SIG-M5 treated with dmso at 0.1 percent for 504 hours (cell line): ENCODE measurements around the gene BST1.

Experiments
- DNase-seq: peaks from one replicate; lab custom pipeline; 2025; ENCODE audit not compliant: unreplicated experiment; lab: John Stamatoyannopoulos, UW

BST1 gene

GRCh38 chr4:15702941-15703403 lies at the start of gene BST1:
TSS of gene BST1 (plus strand) at chr4:15703065. CDS start at chr4:15703145, 80 bp downstream.
- peak; percentile 80 for DNase-seq

DNA sequence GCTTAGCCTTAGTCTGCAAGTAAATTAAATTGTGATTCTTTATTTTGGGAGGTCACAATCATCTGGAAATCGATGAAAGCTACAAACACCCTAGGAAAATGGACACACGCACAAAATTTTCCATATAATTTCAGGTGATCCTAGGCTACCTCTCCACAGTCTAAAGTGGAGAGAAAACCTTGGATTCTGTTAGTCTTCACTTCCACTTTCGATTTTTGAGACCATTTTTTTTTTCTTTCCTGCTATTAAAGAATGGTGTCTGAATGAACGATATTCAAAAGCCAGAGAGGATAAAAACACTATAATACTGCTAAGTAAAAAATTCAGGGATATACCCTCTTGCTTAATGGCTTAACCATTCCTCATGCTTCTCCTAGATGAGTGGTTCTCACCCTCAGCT lies 49.4 kb upstream of the BST1 start:
- DNase-seq = no peak

DNA sequence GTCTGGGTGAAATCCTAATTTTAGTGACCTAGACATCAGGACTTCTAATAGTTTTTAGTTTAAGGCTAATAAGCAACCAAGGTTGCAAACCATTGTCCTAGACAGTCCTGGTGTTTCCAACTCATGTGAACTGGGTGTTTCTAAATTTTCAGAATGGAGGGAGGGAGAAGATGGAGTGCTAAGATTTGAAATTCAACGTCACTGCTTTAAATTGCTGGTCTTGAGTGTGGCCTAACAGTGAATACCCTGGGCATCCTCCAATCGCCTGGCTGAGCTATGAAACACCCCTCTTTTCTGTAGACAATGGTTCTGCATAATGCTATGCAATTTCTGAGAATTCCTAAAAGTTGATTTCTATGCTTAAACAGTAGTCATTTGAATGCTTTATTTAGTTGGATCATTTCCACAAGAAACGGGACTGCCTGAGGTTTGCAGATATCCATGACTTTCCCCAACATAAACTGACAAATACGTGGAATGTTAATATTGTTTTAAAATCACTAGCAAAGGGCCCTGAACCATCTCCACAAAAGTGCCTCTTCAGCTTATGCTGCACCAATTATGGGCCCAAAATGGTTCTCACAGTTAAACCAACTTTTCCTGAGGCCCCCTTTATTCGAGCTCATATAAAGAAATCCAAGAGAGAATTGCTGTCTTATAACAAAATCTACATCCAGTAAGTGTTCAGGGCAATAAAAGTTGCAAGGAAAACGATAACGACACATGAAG lies 48.8 kb upstream of the BST1 start:
- peak; percentile 72 for DNase-seq

DNA sequence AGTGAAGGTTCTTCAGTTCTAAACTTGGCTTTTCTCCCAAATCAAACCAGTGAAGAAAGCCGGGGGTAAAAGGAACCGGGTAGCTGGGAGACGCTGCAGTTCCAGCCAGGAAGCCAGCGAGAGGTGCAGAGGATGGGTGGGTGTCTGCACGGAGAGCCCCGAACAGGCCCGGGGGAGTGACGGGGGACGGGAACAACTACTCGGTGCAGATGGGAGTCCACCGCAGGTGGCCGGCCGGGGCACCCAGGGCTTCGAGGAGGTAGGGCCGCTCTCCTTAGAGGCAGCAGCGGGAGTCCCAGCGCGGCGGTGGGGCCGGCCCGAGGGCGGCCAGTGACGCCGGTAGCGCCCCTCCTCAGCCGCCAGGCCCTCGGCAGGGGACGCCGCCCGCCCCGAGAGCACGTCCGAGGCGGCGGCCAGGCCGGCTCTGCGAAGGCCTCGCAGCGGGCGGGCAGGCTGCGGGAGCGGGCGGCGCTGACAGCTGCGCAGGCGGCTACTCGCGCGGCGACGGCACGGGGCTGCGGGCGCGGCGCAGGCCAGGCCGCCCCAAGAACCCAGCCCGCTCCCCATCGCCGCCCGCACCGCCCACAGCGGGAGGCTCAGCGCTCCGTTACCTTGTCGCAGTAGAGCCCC lies 48.2 kb upstream of the BST1 start:
- DNase-seq = peak; percentile 17

DNA sequence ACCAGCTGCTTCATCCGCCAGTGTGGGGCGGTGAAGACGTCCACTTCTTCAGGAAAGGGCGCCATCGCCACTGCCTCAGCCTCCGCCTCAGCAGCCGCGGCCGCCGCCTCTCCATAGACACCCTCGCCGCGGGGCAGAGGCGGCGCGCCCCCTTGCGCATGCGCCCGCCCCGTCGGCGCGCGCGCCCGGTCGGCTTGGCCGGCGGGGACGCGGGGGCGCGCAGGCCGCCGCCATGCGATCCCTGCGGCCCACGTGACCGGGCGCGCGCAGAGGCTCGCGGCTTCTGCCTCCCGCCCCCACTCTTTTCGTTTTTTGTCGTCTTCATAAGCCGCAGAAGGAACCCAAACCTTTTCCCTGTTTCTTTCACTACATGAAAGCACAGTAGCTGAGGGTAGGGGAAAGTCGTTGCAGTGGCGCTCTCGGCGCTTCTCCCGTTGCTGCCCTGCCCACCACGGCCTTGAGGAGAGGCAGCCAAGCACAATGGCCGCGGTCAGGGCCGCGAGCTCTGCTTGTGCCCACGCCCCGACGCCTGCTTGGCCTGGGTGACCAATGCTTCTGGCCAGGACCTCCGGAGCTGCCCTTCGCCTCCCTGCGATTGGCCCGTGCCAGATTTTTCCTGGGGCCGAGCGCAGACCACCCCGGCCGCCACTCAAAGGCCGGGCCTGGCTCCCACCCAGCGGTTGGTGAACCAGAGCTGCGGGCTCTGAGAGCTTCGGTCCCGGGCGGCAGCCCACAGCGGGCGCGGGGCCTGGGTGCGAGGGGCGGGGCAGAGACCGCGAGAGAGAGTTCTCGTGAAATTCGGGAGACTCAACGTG lies 47.4 kb upstream of the BST1 start, which contains the start of gene FBXL5:
Gene FBXL5, minus strand, starts transcription at position 135 of the 815 bp plus-strand sequence. Its CDS starts 70 bp downstream, at position 65.
- DNase-seq = peak; percentile 72

GRCh38 chr4:15656038-15656470 lies 46.8 kb upstream of the BST1 start:
- DNase-seq = no peak

- DNase-seq = no peak
Measured at GRCh38 chr4:15657366-15657765, 45.5 kb upstream of the BST1 start.

DNA sequence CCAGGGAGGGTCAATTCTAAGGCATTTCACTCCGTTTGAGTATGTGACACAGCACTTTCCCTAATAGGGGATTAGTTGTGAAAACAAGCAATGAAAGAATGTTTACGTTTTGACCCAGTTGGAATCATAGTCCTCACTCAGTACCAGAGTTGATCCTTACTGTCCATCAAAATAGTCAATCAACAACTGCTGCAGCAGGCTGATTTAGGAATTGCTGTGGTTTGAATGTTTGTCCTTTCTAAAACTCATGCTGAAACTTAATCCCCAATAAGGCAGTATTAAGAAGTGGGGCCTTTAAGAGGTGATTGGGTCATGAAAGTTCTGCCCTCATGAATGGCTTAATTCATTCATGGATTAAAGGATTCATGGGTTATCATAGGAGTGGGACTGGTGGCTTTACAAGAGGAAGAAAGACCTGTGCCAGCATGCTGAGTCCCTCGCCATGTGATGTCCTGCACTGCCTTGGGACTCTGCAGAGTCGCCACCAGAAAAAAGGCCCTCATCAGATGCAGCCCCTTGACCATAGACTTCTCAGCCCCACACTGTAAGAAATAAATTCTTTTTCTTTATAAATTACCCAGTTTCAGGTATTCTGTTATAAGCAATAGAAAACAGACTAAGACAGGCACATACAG lies 44.6 kb upstream of the BST1 start:
- DNase-seq = no peak

DNA sequence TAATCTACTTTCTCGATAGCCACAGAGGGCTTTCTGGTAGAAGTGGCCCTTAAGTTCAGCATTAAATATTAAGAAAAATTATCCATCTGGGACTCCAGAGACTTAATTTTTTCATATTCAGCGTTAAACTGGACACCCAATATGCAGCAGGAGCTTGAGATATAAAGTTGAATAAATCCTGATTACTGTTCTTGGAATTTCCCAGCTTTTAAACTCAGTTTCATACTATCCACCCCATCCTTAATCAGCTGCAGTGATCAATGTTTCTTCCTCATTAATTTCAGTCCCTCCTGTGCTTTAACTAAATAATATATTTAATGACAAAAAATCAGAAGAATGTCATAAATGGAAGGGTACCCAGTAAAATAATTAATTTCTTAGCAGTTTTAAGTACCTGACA lies 44.1 kb upstream of the BST1 start:
- DNase-seq = no peak

DNA sequence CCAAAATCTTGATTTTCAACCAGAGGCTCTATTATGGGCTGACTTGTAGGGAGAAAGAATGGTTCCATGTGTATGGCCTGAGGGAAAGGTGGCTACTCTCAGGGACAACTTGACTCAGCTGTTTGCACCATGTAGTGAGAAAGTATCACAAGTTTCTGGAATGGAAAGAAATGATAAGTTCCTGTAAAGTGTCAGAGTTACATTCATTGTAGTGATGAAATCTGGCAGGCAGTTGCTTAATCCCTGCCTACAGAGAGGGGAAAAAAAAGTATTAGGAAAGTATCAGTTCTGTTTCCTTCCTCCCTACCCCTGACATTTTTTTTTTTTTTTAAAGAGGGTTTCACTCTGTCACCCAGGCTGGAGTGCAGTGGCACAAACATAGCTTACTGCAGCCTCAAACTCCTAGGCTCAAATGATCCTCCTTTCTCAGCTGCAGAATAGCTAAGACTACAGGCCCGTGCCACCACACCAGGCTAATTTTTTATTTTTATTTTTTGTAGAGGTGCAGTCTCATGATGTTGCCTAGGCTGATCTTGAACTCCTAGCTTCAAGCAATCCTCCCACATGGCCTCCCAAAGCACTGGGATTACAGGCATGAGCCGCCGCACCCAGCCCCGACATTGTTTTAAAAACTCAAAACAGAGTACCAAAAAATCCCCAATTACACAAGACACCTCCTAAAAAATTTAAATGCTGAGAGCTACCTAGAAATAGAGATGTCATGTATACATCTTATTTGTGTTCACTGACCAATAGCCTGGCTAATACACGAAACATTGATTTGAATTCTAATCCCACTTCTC lies 42.9 kb upstream of the BST1 start:
- DNase-seq = peak; percentile 96

DNA sequence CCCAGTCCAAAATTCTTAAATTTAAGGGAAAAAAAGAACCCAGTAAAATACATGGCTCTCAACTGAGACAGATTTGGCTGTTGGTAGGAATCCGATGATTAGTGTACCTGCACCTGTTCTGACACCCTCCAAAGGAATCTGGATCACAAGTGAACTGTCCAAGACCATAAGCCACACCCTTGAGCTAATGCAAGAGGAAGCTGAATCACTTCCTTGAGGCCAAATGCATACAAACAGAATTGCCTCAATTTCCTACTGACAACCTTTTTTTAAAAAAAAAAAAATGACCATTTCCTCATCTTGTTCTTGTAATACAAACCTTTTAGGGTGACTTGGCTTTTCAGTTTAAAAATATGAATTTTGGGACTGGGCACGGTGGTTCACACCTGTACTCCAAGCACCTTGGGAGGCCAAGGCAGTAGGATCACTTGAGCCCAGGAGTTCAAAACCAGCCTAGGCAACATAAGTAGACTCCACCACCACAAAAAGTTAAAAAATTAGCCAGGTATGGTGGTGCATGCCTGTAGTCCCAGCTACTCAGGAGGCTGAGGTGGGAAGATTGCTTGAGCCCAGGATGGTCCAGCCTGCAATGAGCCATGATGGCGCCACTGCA lies 37.0 kb upstream of the BST1 start:
- peak; percentile 82 for DNase-seq

DNA sequence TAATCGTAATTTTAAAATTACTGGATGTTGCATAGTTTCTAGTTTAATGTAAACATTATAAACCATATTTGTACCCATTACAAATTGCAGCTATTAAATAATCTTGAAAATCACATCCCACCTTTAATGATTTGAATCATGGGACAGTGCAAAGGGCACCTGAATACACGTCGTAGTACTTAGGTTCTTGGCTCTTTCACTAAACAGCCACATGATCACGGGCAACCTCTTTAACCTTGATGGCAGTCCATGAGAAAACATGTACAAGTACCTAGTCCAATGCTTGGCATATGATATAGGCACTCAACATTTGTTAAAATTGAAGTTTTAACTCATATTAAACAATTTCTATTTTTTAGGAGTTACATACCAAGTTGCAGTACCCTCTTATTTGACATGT lies 35.9 kb upstream of the BST1 start:
- no peak for DNase-seq

- DNase-seq = no peak
Measured at GRCh38 chr4:15668566-15669435, 34.1 kb upstream of the BST1 start.

- no peak for DNase-seq
Measured at GRCh38 chr4:15670576-15670975, 32.3 kb upstream of the BST1 start.

- no peak for DNase-seq
Measured at GRCh38 chr4:15672101-15672500, 30.8 kb upstream of the BST1 start.

DNA sequence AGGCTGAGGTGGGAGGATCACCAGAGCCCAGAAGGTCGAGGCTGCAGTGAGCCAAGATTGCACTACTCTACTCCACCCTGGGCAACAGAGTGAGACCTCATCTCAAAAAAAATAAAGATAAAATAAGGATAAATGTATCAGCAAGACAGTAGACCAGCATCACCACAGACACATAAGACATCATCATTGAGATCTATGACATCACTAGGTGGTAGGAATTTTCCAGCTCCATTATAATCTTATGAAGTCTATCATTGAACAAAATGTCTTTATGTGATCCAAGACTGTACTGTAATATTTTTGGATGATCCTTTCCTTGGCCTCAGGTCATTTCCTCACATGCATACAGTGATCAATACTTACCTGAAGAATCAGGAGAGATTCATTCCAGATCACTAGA lies 29.5 kb upstream of the BST1 start:
- DNase-seq = no peak

DNA sequence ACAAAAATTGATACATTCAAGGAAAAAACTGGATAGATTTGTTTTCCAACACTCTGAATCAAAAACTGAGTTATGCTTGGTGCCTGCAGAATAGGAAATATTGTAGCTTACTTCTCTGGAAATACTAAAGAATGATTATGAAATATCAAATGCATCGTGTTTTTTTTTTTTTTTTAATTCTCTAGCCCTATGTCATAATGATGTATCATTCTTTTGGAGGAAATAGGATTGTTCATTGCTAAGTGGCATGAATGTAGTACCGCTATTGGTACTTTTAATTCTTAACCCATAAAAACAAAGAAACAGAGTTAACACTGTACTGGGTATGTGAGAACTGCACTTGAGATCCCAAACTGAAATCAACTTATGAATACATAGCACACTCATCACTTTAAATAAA lies 28.8 kb upstream of the BST1 start:
- no peak for DNase-seq

DNA sequence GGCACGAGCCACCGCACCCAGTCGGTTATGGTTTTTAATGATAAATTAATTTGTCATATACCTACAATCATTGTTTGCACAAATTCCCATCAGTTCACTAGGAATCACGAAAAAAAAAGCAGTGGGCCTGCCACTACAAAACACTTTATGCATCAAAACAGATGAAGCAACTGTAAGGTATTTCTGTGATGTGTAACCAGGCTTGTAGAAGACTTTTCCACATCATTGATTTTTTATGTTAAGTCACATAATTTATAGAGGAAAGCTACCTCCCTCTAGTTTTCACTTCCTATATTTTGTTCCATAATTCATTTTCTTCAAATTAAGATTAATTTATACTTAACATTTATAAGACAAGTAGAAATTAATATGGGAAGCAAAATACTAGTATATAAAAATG lies 27.9 kb upstream of the BST1 start:
- no peak for DNase-seq

GRCh38 chr4:15675356-15675755 lies 27.5 kb upstream of the BST1 start:
- no peak for DNase-seq
